Activated CD4-positive, alpha-beta T cell treated with anti-CD3 and anti-CD28 coated beads, Interleukin-2, Interleukin-4, amounts not matched to agents 100 ng/mL and 50 ng/mL, durations not matched to agents 16 hours and 8 hours (primary cell): ENCODE results near the gene GPR78.

Experiments used
- DNase-seq: peaks from one replicate; pipeline ENCODE4 v3.0.0-alpha.2; 2020; ENCODE audit warnings: low spot score

The GPR78 gene

DNA sequence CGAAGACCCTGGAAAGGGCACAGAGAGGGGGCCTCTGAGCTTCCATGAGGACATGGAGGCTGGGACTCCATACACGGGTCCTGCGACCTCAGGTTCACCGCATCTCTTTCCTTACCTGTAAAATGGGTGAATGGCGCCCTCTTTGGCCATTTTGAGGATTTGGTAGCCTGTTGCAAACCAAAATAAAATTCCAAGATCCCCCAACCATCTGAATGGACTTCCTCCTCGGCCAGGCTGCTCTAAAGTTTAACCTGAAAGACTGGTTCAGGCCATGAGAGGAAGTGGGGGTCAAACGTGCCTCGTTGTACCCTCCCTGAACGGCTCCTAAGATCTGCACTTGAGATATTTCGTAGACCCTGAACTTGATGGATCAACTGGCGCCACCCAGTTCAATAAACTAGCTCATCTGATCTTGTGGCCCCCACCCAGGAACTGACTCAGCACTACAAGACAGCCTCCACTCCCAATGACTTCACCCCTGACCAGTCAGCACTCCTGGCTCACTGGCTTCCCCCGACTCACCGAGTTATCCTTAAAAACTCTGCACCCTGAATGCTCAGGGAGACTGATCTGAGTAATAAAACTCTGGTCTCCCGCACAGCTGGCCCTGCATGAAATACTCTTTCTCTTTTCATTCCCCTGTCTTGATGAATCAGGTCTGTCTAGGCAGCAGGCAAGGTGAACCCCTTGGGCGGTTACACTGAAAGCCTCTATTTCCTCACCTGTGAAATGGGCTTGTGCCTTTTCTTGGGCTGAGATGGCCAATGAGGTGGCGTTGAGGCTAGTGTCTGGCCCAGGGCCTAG, 32.9 kb upstream of the GPR78 start:
- no peak for DNase-seq

DNA sequence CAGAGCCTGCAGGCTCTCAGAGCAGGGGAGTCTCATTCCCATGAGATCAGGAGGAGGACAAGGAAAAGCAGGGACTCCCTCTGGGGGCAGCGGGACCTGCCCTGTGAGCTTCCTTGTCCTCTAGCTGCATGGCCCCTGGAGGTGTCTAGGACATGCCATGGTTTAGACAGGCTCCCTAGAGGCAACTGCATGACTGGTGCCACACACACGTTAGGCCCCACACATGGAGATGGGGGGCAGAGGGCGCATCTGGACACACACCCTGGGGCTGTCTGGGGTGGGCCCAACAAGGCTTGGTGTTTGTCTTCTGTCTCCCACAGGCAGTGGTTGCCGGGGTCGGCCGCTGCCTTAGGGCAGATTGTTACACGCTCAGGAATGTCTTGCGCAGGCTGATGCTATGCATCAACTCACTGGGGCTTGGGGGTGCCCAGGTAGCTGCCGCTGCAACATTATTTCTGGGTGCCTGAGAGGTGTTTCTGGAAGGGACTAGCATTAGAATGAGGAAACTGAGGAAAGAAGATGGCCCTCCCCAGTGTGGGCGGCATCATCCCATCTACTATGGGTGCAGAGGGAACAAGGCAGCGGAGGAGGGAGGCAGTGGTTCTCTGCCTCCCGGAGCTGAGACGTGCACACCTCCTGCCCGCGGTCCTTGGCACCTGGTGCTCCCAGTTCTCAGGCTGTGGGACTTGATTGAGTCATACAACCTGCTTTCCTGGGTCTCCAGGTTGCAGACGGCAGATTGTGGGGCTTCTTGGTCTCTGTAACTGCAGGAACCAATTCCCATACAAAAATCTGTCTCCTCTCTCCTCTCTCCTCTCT, 32.1 kb upstream of the GPR78 start:
- no peak for DNase-seq

DNA sequence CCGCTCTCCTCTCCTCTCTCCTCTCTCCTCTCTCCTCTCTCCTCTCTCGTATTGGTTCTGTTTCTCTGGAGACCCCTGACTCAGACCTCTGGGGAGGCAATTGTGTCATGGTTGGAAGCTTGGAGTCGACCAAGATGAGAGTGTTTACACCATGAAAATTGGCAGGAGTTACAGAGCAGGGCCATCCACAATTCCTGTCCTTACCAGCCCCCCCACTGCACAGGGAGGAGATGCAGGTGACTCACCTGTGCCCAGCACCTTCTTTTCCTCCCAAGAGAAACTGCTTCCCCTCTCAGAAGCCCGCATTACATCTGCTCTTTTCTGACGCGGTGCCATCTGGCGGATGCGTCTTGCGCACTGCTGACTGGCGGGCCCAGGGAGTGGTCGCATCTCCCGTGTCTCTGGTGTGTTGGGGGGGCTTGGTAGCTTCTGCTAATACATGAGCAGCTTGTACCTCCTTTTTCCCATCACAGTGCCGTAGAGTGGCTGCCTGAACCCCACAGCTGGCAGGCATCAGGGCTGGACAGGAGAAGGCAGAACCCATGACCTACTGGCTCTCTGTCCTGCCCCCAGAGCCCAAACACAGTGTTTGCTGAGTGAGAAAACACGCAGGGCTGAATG, 31.4 kb upstream of the GPR78 start:
- DNase-seq = no peak

DNA sequence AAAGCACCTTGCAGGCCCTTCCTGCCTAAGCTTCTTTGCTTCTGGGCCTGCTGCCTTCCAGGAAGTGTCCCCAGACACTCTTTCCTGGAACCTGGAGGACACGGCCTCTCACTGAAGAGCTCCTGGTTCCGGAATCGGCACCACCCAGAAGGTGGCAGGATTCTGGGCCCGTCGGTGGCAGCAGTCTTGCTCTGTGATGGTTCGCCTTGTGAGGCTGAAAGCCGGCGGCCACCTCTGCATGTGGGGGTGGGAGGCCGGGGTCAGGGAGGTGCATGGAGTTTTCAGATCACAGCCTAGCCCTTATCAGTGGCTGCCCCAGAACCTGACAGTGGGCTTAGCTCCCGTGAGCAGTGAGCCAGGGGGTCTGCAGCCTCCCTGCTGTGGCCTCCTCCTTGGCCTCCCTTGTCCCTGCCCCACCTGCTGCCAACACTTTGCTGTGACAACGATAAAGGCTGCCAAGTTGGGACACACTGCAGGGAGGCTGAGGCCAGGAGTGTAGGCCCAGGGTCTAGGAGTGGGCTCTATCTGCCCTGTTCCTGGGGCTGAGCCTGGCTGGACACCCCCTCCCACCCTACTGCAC, 30.8 kb upstream of the GPR78 start:
- no peak for DNase-seq

DNA sequence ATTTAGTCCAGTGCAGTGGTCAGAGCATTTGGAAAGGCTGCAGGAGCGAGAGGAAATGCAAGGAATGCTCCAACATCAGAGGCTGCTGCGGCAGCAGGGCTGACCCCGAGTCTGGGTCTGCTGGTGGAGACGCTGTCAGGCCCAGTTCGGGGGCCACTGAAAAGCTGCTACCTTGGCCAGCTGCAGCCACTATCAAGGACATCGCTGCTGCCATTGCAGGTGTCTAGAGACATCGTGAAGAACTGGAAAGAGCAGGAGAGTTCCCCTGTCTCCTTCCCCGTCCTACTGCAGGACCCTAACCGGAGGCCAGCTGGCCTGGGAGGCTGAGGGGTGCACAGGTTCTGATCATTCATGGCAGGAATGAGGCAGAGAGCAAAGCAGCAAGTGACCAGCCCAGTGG, 29.5 kb upstream of the GPR78 start:
- DNase-seq = no peak

DNA sequence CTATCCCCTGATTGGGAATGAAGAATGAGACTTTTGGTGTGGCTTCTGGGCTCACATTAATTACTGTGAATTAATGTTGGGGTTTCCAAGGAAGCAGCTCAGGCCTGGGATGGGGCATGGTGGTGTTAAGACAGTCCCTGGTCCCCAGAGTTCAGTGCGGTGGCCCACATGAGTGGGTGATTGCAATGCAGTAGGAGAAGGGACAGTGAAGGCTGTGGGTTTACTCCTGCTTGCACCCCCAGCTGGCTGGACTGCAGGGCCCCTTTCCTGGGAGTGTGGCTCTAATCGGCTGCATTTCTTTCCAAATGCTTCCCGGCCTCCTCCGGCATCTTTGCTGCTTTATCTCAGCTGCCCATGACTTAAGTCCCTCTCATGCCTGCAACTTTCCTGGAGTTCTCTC, 28.2 kb upstream of the GPR78 start:
- DNase-seq = no peak

DNA sequence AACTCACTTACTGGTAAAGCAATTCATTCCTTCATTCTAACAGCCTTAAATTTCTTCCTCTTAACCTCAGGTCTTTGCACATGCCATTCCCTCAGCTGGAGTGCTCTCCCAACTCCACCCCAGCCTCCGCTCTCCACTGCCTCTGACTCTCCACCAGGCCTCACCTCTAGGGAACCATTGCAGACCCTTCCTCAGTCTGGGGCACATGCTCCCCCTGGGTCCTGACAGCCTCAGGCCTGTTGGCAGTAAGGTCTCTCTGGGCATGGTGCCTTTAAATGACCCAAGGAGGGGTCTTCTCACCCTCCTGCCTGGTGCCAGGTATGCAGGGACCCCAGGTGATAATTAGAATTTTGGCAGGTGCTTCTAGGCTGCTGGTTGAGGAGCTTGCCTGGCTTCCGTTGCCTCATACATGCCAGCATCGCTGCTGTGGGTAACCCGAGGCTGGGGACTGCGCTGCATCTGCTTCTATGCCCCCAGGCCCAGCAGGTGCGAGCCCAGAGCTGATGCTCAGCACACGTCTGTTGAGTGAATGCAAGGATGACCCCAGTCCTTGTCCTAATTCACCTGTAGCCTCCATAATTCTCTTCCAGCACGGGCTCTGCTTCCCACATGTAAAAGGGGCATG, 27.5 kb upstream of the GPR78 start:
- DNase-seq = no peak

DNA sequence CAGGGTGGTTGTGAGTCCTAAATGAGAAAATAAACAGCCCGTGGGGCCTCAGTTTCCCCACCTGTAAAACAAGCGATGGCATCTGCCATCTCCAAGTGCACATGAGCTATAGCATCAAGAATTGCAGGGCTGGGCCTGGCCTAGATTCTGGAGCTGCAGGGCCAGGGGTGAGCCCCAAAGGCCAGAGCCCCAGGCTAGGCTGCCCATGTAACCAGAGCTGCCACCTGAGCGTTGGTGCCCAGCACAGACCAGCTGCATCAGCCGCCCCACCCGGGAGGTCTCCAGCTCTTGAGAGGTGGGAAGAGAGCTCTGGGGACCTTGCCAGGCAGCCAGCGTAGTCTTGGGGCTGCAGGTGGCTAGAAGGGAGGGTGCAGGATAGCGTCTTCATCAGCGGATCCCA, 27.0 kb upstream of the GPR78 start:
- no peak for DNase-seq

DNA sequence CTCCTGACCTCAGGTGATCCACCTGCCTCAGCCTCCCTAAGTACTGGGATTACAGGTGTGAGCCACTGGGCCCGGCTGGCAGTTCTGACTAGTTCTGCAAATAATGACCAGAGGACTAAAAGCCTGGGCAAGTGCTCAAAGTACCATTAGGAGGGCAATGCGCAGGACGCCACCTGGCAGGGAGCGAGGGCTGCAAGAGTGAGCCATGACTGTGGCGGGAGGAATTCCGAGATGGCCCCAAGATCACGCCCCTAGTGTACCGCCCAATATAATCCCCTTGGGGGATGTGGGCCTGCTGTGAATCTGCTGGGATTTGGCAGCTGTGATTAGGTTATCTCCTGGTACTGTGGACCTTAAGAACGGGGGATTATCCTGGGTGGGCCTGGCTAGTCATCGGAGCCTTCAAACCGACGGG, 26.2 kb upstream of the GPR78 start:
- no peak for DNase-seq

DNA sequence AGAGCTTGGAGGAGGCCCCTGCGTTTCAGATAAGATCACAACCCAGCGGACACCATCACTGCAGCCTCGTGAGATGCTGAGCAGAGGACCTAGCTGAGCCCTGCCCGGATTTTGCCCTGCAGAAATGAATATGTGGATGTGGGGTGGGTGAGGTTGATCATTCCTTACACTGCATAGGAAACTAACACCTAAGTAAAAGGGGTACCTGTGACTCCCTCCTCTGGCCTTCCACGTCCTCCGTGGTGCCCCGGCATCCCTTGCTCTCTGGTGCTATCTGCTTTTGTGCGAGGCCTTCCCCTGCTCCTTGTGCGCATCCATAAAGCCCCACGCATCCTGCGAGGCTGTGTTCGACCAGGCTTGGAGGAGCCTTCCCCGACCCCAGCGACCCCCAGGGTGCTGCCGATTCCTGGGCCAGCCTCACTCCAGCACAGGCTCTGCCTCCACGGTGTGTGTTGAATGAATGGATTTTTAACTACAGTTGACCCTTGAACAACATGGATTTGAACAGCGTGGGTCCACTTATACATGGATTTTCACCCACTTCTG, 25.6 kb upstream of the GPR78 start:
- DNase-seq = no peak

DNA sequence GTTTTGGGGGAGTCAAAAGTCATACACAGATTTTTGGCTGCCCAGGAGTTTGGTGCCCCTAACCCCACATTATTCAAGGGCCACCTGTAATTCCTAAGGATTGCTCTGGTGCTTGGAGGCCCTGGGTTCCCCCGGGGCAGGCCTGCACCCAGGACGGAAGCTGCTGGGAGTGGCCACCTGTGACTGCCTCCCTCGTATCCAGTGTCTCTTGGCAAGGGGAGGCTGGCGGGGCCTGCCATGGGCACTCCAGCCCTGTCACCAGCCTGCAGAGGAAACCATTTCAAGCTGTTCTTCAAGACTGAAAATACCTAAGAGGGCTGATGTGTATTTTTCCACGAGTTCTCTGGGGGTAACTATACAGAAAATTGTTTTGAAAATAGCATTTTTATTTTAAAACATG, 24.5 kb upstream of the GPR78 start:
- DNase-seq = no peak

DNA sequence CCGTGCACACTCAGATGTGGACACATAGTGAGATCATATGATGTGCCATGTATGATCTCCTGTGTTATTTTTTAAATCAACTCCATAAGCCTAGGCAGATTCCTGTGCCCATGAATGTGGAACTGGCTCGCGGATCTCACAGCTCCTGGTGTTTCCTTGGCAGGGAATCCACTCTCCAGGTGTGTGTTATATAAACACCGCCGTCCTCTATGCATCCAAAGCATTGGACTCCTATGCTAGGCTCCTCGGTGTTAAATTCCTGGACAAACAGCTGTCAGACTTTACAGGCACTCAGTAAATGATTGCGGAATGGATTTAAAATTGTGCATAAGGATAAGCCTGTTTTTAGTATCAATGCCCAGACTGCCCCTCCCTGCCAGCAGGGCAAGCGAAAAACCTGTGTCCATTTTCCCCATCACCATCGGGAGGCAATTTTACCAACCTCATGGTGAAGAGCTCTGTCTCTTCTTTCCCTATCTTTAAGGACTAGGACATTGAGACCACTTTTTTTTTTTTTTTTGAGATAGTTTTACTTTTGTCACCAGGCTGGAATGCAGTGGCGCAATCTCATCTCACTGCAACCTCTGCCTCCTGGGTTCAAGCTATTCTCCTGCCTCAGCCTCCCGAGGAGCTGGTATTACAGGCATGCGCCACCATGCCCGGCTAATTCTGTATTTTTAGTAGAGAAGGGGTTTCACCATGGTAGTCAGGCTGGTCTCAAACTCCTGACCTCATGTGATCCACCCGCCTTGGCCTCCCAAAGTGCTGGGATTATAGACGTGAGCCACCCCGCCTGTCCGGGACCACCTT, 23.6 kb upstream of the GPR78 start:
- DNase-seq = no peak

DNA sequence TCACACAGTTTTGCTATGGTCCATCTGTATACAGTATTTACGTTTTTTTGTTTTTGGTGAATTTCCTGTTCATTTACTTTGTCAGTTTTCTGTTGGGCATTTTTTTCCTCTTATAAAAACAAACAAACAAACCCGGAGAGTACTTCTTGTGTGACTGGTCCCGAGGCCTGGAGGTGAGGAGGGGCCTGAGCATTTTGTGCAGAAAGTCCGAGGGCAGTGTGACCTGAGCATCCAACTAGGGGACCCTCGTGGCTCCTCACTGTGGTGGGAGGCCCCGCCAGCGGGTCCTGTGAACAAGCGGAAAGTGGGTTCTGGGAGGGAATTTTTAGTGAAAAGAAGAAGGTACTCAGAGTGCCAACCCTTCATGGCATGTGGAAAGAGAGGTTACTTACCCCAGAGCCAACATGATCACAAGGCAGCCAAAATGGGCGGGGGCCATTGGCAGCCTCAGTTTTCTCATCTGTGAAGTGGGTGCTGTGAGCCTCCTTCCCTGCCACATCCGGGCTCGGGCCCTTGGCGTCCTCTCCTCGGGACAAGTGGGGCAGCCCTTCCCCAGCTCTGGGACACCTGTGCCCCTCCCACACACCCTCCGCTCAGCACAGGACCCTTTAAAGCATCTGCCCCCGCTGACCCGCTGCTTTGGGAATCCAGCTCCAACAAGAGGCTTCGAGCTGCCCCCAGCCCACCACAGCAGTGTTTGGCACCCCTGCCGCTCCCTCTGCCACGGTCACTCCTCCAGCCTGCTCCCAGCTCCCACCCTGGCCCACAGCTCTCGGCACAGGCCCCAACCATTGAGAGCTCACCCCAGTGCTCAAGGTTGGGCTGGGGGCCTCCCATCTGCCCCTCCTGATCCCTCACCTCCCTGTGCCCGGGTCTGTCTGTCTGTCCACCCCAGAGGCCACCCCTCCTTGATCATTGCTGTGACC, 22.8 kb upstream of the GPR78 start:
- no peak for DNase-seq

DNA sequence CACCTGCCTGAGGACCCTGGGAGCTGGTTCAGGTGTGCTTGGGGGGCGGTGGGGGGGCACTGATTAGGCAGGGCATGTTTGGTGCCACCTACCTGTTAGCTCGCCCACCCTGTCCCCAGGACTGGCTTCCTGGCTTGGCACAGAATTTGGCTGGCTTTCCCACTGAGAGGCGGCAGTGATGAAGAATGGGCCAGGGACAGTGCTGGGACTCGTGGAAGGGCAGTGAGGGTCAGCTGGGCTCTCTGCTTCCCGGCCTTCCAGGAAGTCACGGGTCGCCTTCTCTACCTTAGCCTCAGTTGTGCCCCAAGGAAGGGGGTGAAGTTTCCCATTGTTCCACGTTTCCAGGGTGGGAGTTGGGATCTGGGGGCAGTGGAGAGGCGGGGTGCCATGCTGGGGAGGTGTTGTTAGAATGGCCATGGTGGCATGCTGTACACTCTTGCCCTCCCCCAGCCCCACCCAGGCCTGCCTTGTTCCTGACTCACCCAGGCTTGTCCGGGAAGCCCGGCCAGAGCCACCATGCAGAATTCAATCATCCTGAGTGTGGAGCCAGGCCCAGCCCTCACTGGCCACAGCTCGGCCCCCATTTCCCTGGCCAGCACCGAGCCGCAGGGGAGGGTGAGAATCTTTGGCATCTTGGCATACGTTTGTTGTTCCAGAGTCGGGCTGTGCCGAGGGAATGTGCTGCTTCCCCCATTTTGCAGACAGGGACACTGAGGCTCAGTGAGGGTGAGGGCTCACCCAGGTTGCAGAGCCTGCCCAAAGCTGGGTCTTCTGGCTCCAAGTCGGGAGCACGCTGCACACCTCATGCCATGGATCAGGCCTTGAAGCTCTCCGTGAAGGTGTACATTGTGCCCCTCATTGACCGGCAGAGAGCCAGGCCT, 21.9 kb upstream of the GPR78 start:
- DNase-seq = no peak

DNA sequence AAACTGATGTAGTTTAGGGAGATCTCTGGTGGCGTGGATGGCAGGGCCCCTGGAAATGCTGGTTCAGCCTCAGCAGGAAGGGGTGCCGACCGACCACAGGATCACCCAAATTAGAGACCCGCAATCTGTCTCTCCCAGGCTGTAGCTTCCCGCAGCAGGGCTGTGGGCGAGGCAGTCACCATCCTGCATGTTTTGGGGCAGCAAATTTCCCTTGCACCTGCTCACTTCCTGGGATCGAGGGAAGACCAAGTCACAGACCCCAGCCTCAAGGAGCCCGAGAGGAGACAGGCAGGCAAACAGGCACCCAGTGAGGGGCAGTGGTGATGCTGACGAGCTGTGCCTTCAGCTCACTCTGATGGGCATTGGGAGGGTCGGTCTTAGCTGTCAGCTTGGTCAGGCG, 21.2 kb upstream of the GPR78 start:
- no peak for DNase-seq

DNA sequence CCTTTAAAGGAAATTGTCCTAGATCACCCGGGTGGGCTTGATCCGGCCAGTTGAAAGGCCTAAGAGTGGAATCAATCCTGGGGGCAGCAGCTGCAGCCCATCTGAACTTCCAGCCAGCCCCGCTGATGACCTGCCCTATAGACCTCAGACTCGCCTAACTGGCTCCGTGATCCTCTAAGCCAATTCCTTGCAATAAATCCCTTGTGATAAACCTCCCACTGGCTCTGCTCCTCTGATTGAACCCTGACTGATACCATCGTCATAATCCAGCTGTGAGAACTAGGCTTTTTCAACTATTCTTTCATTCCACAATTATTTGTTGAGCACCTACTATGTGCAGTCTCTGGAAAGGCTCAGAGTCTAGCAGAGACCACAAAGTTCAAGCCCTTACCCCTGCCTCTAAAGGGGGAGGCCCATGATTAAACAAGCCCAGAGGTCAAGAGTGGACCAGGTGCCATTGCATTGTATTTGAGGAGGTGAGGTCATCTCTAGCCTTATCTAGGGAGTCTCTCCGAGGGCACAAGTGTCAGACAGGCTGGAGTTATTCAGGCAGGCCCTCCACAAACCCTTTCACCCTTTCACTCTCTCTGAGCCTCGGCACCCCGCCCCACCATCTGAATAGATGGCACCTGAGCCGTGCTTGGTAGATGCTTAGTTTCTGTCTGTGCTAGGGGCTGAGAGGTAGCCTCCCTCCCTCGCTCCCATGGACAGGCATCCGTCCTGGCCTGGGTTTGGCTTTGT, 20.5 kb upstream of the GPR78 start:
- DNase-seq = no peak

DNA sequence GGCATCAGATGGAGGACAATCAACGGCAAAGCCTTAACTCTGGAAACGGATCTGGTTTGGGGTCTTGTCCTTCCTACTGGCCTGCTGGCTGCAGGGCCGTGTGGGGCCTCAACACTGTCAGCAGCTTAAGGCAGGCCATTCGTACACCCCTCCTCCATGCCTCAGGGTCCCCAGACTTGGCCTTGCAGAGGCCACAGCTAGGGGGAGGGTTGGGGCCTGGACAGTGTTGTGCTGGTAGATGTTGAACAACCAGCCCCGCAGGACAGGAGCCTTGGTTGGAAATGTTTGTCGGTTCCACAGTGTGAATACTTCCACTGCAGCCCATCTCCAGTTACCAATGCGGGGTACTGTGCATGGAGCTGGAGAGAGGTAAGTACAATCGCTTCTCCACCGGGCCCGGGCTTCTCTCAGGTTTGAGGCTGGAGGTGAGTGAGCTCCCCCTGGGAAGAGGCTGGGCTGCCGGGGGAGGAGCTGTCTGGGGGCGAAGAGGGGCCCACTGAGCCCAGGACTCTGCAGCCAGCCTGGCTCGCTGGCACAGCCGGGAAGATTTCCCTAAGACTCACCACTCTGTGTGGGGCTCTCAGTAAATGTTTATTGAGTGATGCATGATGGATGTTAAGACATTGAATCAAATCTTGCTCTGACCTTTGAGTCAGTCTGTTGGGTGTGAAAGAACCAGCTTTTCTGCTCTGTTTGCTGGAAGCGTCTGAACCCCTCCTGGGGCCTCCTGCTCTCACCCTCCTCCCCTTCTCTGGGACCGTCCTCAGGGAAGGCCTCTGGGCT, 19.7 kb upstream of the GPR78 start:
- DNase-seq = no peak
